ENCODE results near the gene ZNF17. TPM values are rescaled to one million over a fixed set of nuclear protein-coding genes. Genes with fewer than 3 reads are reported as not detected.

The ZNF17 gene
- total and polyA plus RNA-seq, 2 of the 8 experiments (the other 6 are each of a cell fraction or from before 2014, with no cell fraction given): 3.8 to 10.2 TPM

- TF ChIP-seq HDAC2 (IDR thresholded peaks at IDR 0.05; ENCODE audit: borderline replicate concordance in 1 of 2, low read depth in 2 of 2, low read length in 2 of 2) (peak in 1 of 2 experiments; percentile 91; a peak in 1 of 4 replicates), E2F6 (IDR thresholded peaks at IDR 0.05) (no peak), EZH2 (IDR thresholded peaks at IDR 0.05; ENCODE audit: low read depth, low read length, severe bottlenecking) (no peak), ZNF274 (IDR thresholded peaks at IDR 0.05; ENCODE audit: borderline replicate concordance, extremely low read depth, low read length) (no peak), YY1 (IDR thresholded peaks at IDR 0.05; ENCODE audit: low read depth, low read length) (peak; percentile 92), SP2 (IDR thresholded peaks at IDR 0.05; ENCODE audit: low read length) (peak; percentile 45; the same call in 1 of the 2 replicates), POLR2AphosphoS5 (IDR thresholded peaks at IDR 0.05; ENCODE audit: low read depth, low read length) (0 out of 2 replicates have a peak, but pooled peaks have one; percentile 25), SP1 (IDR thresholded peaks at IDR 0.05; ENCODE audit: low read depth, low read length) (peak; percentile 87), KDM5A (IDR thresholded peaks at IDR 0.05; ENCODE audit: low read length) (peak; percentile 97), SP4 (IDR thresholded peaks at IDR 0.05; ENCODE audit: low read length) (no peak), EGR1 (IDR thresholded peaks at IDR 0.05; ENCODE audit: borderline replicate concordance, low read depth, low read length) (no peak), SIX5 (IDR thresholded peaks at IDR 0.05; ENCODE audit: low read depth, low read length) (peak; percentile 78)
These were observed at the start of gene ZNF17 (continued) for GRCh38 chr19:57410877-57411671.
